Measurements from ENCODE around the gene ADGRA1. TPM values are rescaled to one million over a fixed set of nuclear protein-coding genes. Genes with fewer than 3 reads are reported as not detected.
A peak's percentile ranks its signal among the peaks of the same experiment; 100 is the strongest.

ADGRA1 gene
- total and polyA plus RNA-seq, 2 of the 8 experiments (the other 6 are each of a cell fraction or from before 2014, with no cell fraction given): 0.17 to 0.21 TPM

DNA sequence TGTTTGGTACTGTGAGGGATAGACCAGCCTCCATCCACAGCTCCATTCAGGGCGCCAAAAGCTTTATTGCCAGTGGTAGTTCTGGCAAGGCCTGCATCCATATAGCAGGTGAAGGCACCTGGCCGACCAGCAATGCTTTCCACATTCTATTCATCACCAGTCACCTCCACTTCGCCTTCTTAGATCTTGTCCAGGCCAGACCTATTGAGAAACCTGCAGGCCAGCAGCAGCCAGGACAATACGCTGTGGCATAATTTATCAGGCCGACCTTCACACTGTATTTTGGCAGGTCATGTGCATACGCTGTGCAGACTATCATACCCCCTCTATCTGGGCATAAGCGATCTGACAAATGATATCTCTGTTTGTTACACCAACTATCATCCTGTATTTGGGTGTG is 57.0 kb downstream of the ADGRA1 start:
- TF ChIP-seq CBX5 (IDR thresholded peaks at IDR 0.05; ENCODE audit: low read depth, low read length) (no peak), RNF2 (IDR thresholded peaks at IDR 0.05; ENCODE audit: borderline replicate concordance, low read depth, low read length, missing control alignments, poor library complexity, severe bottlenecking) (no peak), MAFK (IDR thresholded peaks at IDR 0.05; ENCODE audit: low read depth, low read length) (no peak), ATF2 (IDR thresholded peaks at IDR 0.05; ENCODE audit: low read length) (no peak), JUN (IDR thresholded peaks at IDR 0.05; ENCODE audit: low read depth, low read length) (no peak)
- H3K14ac ChIP-seq (ENCODE audit: insufficient read length): no peak overlapping the region
- no peak overlapping the region; a peak in 1 of 7 replicates for H3K9ac ChIP-seq (replicated peaks in 1 of 4; ENCODE audit: extremely low read depth in 1 of 4, low read depth in 3 of 4, low read length in 3 of 4)
- peak overlapping the region; percentile 96 for H2BK12ac ChIP-seq (ENCODE audit: low read depth, low read length)
- H3K18ac ChIP-seq (ENCODE audit: extremely low read depth, low read length): no peak overlapping the region
- POLR2A ChIA-PET (ENCODE audit: partially characterized antibody): interaction anchor here (0.6 to 2.3 kb wide), 4 partner anchors 14 to 1100 kb away, joined by 3 to 6 read pairs (median 4); no protein-coding TSS in a partner anchor
- H3K23me2 ChIP-seq (ENCODE audit: low read depth, low read length): no peaks in the 10 kb centered on the region
- no peak overlapping the region for H3K4me2 ChIP-seq (ENCODE audit: insufficient read depth in 1 of 2, low read depth in 2 of 2, low read length in 2 of 2)
- H4K8ac ChIP-seq (ENCODE audit: extremely low read depth, insufficient read depth, low read length): no peak overlapping the region
- no peaks in the 10 kb centered on the region for H4K20me1 ChIP-seq (replicated peaks in 1 of 2; ENCODE audit: control insufficient read depth in 1 of 2, insufficient read depth in 2 of 2, low read length in 2 of 2)
- H4K5ac ChIP-seq (ENCODE audit: insufficient read length, low read depth, low read length): no peak overlapping the region
- peak overlapping the region; percentile 88; the same call in 1 of the 2 replicates for H2AK5ac ChIP-seq (ENCODE audit: low read depth, low read length)
- no peak overlapping the region for H3K56ac ChIP-seq (replicated peaks; ENCODE audit: insufficient read length, low read depth, low read length)
- H3K27me3 ChIP-seq (replicated peaks in 1 of 4; ENCODE audit: control insufficient read depth in 3 of 4, extremely low read depth in 1 of 4, insufficient read depth in 3 of 4, low read length in 3 of 4): no peaks in the 10 kb centered on the region
- no peak for DNase-seq (ENCODE audit: low read depth in 1 of 2, low spot score in 2 of 2)
- no peaks in the 10 kb centered on the region for H3K79me1 ChIP-seq (ENCODE audit: low read depth, low read length)
- H2BK5ac ChIP-seq (ENCODE audit: low read depth, low read length): 0 out of 2 replicates have a peak overlapping the region, but pooled peaks have one; percentile 5
- H2BK20ac ChIP-seq (ENCODE audit: low read length): peak overlapping the region; percentile 51; the same call in 1 of the 2 replicates
- CTCF ChIA-PET (ENCODE audit: partially characterized antibody): interaction anchor here (1.0 to 6.3 kb wide), 7 partner anchors 11 to 123 kb away, joined by 3 to 40 read pairs (median 9); no protein-coding TSS in a partner anchor
- H2BK120ac ChIP-seq (replicated peaks; ENCODE audit: low read depth, low read length): peak overlapping the region; percentile 87
- peak overlapping the region; percentile 69 for H3K4ac ChIP-seq (replicated peaks; ENCODE audit: insufficient read length, low read depth, low read length)
- H3K4me3 ChIP-seq (ENCODE audit: extremely low read depth in 1 of 4, insufficient read depth in 2 of 4, low read depth in 3 of 4, low read length in 4 of 4): no peak overlapping the region
- peak overlapping the region; percentile 90; the same call in 1 of the 2 replicates for H2BK15ac ChIP-seq (ENCODE audit: low read length)
- peaks cover 0 to 14% of the 10 kb centered on the region in 2 experiments; a peak in 2 of 4 replicates for H3K9me3 ChIP-seq (ENCODE audit: insufficient read depth in 2 of 2, low read depth in 1 of 2, low read length in 1 of 2)
- peaks cover 0 to 6% (median 5%) of the 10 kb centered on the region in 4 experiments; a peak in 6 of 7 replicates for H3K4me1 ChIP-seq (replicated peaks in 1 of 4; ENCODE audit: control insufficient read depth in 3 of 4, insufficient read depth in 4 of 4, low read length in 3 of 4)
- H3K27ac ChIP-seq (ENCODE audit: low read depth, low read length): no peak overlapping the region
- no peak overlapping the region for H2AFZ ChIP-seq (ENCODE audit: low read length)
- H4K91ac ChIP-seq (replicated peaks; ENCODE audit: insufficient read length, low read length): peak overlapping the region; percentile 81
- 93% methylated on average over 7 of the region's 7 CpGs; no CpG with 5 or more reads in 1 of the 2 experiments for WGBS, 2 experiments (ENCODE audit: extremely low coverage in 1 of 2, insufficient coverage in 1 of 2, insufficient read length in 1 of 2, insufficient replicate concordance in 2 of 2, low coverage in 1 of 2, low lambda C conversion rate in 2 of 2, missing lambda C conversion rate in 1 of 2)
- H3K36me3 ChIP-seq (ENCODE audit: control insufficient read depth in 2 of 4, insufficient read depth in 4 of 4, low read length in 3 of 4): no peaks in the 10 kb centered on the region
- H3K79me2 ChIP-seq (ENCODE audit: control insufficient read depth in 1 of 2, insufficient read depth in 2 of 2, low read length in 2 of 2): no peaks in the 10 kb centered on the region
- FAIRE-seq: no peak
- H3K23ac ChIP-seq (ENCODE audit: insufficient read length): no peak overlapping the region
